ENCODE data around the gene OR5K4.

- TF ChIP-seq SUZ12 (IDR thresholded peaks at IDR 0.05; ENCODE audit: extremely low read depth, insufficient read depth, insufficient read length): no peak
- no peak for TF ChIP-seq YY1 (IDR thresholded peaks at IDR 0.05; ENCODE audit: insufficient read depth, insufficient read length)
- TF ChIP-seq ZNF274 (IDR thresholded peaks at IDR 0.05; ENCODE audit: low read depth, low read length): no peak
Measured at GRCh38 chr3:98367464-98368246, 14.0 kb downstream of the OR5K4 start.
